ENCODE results near the gene PAQR8.

- TF ChIP-seq CTCF (IDR thresholded peaks at IDR 0.05; ENCODE audit: borderline replicate concordance, extremely low read depth, low read length, poor library complexity, severe bottlenecking), result no peak
- TF ChIP-seq EZH2 (IDR thresholded peaks at IDR 0.05; ENCODE audit: borderline replicate concordance, low read depth, low read length, severe bottlenecking), result no peak
Observed at GRCh38 chr6:52345311-52345710, 16.6 kb upstream of the PAQR8 start.

All from DND-41 (cell line).